Stimulated activated naive CD8-positive, alpha-beta T cell treated with anti-CD3 and anti-CD28 coated beads, Interleukin-15, Interleukin-2, amounts not matched to agents 100 U/mL and 50 U/mL, for 24 hours (primary cell): ENCODE data around the gene TBC1D19.

Source experiments
- ATAC-seq: fragments of 150-1000 bp; cut with Tn5 transposase; one replicate; pipeline ENCODE4 v1.10.0; 2021
- DNase-seq: peaks from one replicate; pipeline ENCODE4 v3.0.0; 2021

Gene TBC1D19

GRCh38 chr4:26736621-26737020, 152.7 kb downstream of the TBC1D19 start:
- DNase-seq (no peak), ATAC-seq (no peak)

GRCh38 chr4:26737385-26737784, 153.5 kb downstream of the TBC1D19 start:
- ATAC-seq (no peak), DNase-seq (no peak)

- ATAC-seq: no peak
- no peak for DNase-seq
These were observed 157.6 kb downstream of the TBC1D19 start for GRCh38 chr4:26741491-26741871.

- peak; percentile 100 for ATAC-seq
- peak; percentile 39 for DNase-seq
These were observed 162.9 kb downstream of the TBC1D19 start for GRCh38 chr4:26746802-26747213.

GRCh38 chr4:26748811-26749210, 164.9 kb downstream of the TBC1D19 start:
- no peak for ATAC-seq
- DNase-seq: no peak

- ATAC-seq: no peak
- DNase-seq: no peak
These were observed 166.0 kb downstream of the TBC1D19 start for GRCh38 chr4:26749867-26750266.

- no peak for ATAC-seq
- no peak for DNase-seq
These were observed 167.1 kb downstream of the TBC1D19 start for GRCh38 chr4:26751004-26751403.

- DNase-seq: no peak
- peak; percentile 83 for ATAC-seq
These were observed 168.0 kb downstream of the TBC1D19 start for GRCh38 chr4:26751838-26752237.

- DNase-seq (no peak), ATAC-seq (no peak)
These were observed 169.3 kb downstream of the TBC1D19 start for GRCh38 chr4:26753187-26753586.

- DNase-seq: no peak
- no peak for ATAC-seq
These were observed 169.7 kb downstream of the TBC1D19 start for GRCh38 chr4:26753617-26754016.

GRCh38 chr4:26757751-26758150, 173.9 kb downstream of the TBC1D19 start:
- ATAC-seq: no peak
- no peak for DNase-seq

- DNase-seq (no peak), ATAC-seq (no peak)
These were observed 175.0 kb downstream of the TBC1D19 start for GRCh38 chr4:26758899-26759298.

- ATAC-seq (no peak), DNase-seq (no peak)
These were observed 178.8 kb downstream of the TBC1D19 start for GRCh38 chr4:26762650-26763049.

GRCh38 chr4:26763063-26763462, 179.2 kb downstream of the TBC1D19 start:
- no peak for ATAC-seq
- no peak for DNase-seq

- no peak for DNase-seq
- no peak for ATAC-seq
These were observed 179.8 kb downstream of the TBC1D19 start for GRCh38 chr4:26763648-26764047.

GRCh38 chr4:26764231-26764630, 180.3 kb downstream of the TBC1D19 start:
- ATAC-seq (no peak), DNase-seq (no peak)

GRCh38 chr4:26765515-26765914, 181.6 kb downstream of the TBC1D19 start:
- ATAC-seq: peak; percentile 36
- no peak for DNase-seq

- DNase-seq: no peak
- ATAC-seq: no peak
These were observed 182.3 kb downstream of the TBC1D19 start for GRCh38 chr4:26766141-26766540.

- no peak for ATAC-seq
- no peak for DNase-seq
These were observed 188.4 kb downstream of the TBC1D19 start for GRCh38 chr4:26772096-26772873.

- ATAC-seq: no peak
- no peak for DNase-seq
These were observed 195.3 kb downstream of the TBC1D19 start for GRCh38 chr4:26779224-26779623.

- ATAC-seq: no peak
- no peak for DNase-seq
These were observed 195.8 kb downstream of the TBC1D19 start for GRCh38 chr4:26779674-26780073.

- DNase-seq (no peak), ATAC-seq (peak; percentile 43)
These were observed 196.7 kb downstream of the TBC1D19 start for GRCh38 chr4:26780539-26780938.

GRCh38 chr4:26782168-26782829, 198.4 kb downstream of the TBC1D19 start:
- no peak for DNase-seq
- no peak for ATAC-seq

GRCh38 chr4:26782830-26783202, 198.9 kb downstream of the TBC1D19 start:
- DNase-seq: no peak
- ATAC-seq: no peak
